Vagina (tissue), 2 donors: ENCODE data around the gene PDPK1. TPM values are rescaled to one million over a fixed set of nuclear protein-coding genes. Genes with fewer than 3 reads are reported as not detected.

Experiments used
- DNase-seq, 2 donors: peaks; one replicate each; pipeline ENCODE4 v3.0.0-alpha.2; 2017; ENCODE audit errors: extremely low spot score in 2 of 2
- H3K27ac ChIP-seq: fragments of 200-600 bp; sonication (generic); one replicate; pipeline ENCODE4 v1.5.1; 2019
- H3K27me3 ChIP-seq: fragments of 200-600 bp; sonication (generic); one replicate; pipeline ENCODE4 v1.5.1; 2019
- H3K36me3 ChIP-seq, 2 donors: fragments of 200-600 bp; sonication (generic); one replicate each; pipeline ENCODE4 v1.5.1; 2017 to 2019
- H3K4me1 ChIP-seq: fragments of 200-600 bp; sonication (generic); one replicate; pipeline ENCODE4 v1.5.1; 2019
- H3K4me3 ChIP-seq, 2 donors: fragments of 200-600 bp; sonication (generic); 1 replicate in 1 of 2; 2 replicates in 1 of 2; pipeline ENCODE4 v1.5.1; 2016 to 2019
- H3K9me3 ChIP-seq: fragments of 200-600 bp; sonication (generic); one replicate; pipeline ENCODE4 v1.5.1; 2019
- CTCF ChIP-seq, 3 experiments: fragments of 450-650 bp in 2 of 3; fragments of 200-600 bp in 1 of 3; sonication (generic) in 1 of 3; IDR thresholded peaks; one replicate each; pipeline ENCODE4 v1.5.1; 2017 to 2019; ENCODE audit warnings: antibody characterized with exemption in 3 of 3, mild to moderate bottlenecking in 2 of 3, moderate library complexity in 2 of 3
- POLR2A ChIP-seq, 2 donors: fragments of 450-650 bp; IDR thresholded peaks; one replicate each; pipeline ENCODE4 v1.6.1; 2017; ENCODE audit warnings: antibody characterized with exemption in 2 of 2, mild to moderate bottlenecking in 2 of 2, moderate library complexity in 2 of 2
- POLR2AphosphoS5 ChIP-seq, 2 donors: sonication (generic); formaldehyde crosslinking; IDR thresholded peaks; one replicate each; pipeline ENCODE4 v1.9.0; 2017; ENCODE audit warnings: antibody characterized with exemption in 2 of 2, mild to moderate bottlenecking in 2 of 2, low read depth in 1 of 2; ENCODE audit not compliant: insufficient read depth in 1 of 2
- intact Hi-C: fragments of 100-400 bp; cut with DNase I; formaldehyde crosslinking; loops from one replicate; pipeline ENCODE4 v1.15.1; 2023
- total RNA-seq: library from RNA; depleted of rRNA; stranded (reverse); fragments of >200 nt; gene quantifications from one replicate; pipeline ENCODE4 v1.2.3, GENCODE V29; 2016

PDPK1 gene
- total RNA-seq, 1 donor from 2014 or later = 29.2 TPM

GRCh38 chr16:2500430-2500917 lies 37.3 kb upstream of the PDPK1 start:
- H3K4me1 ChIP-seq = peaks cover 62% of the 10 kb centered on the region
- intact Hi-C loops = loop anchor here (5.0 kb wide), 1 partner anchor 73 kb away; the partner anchor contains the start of gene CCNF
- TF ChIP-seq CTCF (IDR thresholded peaks at IDR 0.05) (no peak), POLR2A (IDR thresholded peaks at IDR 0.05) (no peak), POLR2AphosphoS5 (IDR thresholded peaks at IDR 0.05; ENCODE audit: insufficient read depth in 1 of 2, low read depth in 1 of 2) (no peak)

DNA sequence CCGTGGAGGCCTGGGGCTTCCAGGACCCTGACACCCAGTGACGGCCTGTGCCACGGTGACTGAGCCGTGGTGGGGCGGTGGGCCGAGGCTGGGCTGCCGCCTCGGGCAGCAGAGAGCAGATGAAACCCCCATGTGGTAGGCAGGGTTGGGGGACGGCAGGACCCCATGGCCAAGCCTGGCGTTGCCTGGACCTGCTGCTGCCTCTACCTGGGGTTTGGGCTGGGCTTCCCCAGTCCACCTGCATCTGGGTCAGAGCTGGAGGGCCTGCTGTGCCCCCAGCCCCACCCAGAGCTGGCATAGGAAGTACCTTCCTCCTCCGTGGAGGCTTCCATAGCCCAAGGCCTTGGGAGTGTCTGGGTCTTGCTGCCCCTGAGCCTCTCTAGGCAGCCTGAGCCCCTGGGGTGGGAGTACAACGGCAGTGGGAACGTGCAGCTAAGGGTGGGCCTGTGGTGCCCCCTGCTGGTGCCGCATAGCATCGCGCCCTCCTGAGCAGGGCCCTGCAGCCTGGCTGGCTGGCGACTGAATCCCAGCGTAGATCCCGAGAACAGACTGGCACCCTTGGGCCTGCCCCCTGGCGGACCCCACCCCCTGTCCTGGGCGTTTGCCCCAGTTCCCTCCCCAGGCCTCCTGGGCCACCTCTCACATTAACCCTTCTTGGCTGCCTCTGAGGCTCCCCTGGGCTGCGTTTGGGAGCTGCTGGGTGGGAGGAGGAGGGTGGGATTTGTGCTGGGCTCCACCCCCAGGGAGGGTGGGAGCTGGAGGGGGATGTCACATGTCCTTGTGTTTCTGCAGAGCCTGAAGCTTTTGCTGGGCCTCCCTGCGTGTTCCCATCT lies 36.7 kb upstream of the PDPK1 start:
- H3K27ac ChIP-seq = peak overlapping the region; percentile 74
- no peaks in the 10 kb centered on the region for H3K27me3 ChIP-seq
- peaks cover 0 to 10% of the 10 kb centered on the region in 2 donors for H3K36me3 ChIP-seq
- no peak for DNase-seq
- peaks cover 62% of the 10 kb centered on the region for H3K4me1 ChIP-seq
- TF ChIP-seq POLR2AphosphoS5 (IDR thresholded peaks at IDR 0.05; ENCODE audit: insufficient read depth in 1 of 2, low read depth in 1 of 2) (peak; percentile 36 to 63), POLR2A (IDR thresholded peaks at IDR 0.05) (no peak), CTCF (IDR thresholded peaks at IDR 0.05) (peak; percentile 96 to 98 (median 98))
- H3K4me3 ChIP-seq = peak overlapping the region; percentile 26 to 37
- H3K9me3 ChIP-seq = no peaks in the 10 kb centered on the region
- intact Hi-C loops = loop anchor here (5.0 kb wide), 1 partner anchor 74 kb away; the partner anchor contains the start of gene CCNF

More at GRCh38 chr16:2500430-2500917, 37.3 kb upstream of the PDPK1 start:
- no peak for DNase-seq
- no peaks in the 10 kb centered on the region for H3K9me3 ChIP-seq
- no peak overlapping the region for H3K27ac ChIP-seq
- H3K4me3 ChIP-seq = no peak overlapping the region
- no peaks in the 10 kb centered on the region for H3K27me3 ChIP-seq
- peaks cover 0 to 10% of the 10 kb centered on the region in 2 donors for H3K36me3 ChIP-seq

- intact Hi-C loops = loop anchor here (5.0 kb wide), 1 partner anchor 75 kb away; the partner anchor contains the start of gene CCNF
- Histone ChIP-seq H3K4me1 (peaks cover 54% of the 10 kb centered on the region), H3K27ac (peak overlapping the region; percentile 74), H3K9me3 (no peaks in the 10 kb centered on the region), H3K36me3 (peaks cover 0 to under 1% of the 10 kb centered on the region in 2 donors), H3K4me3 (no peak overlapping the region), H3K27me3 (no peaks in the 10 kb centered on the region)
- no peak for DNase-seq
- TF ChIP-seq POLR2A (IDR thresholded peaks at IDR 0.05) (no peak), POLR2AphosphoS5 (IDR thresholded peaks at IDR 0.05; ENCODE audit: insufficient read depth in 1 of 2, low read depth in 1 of 2) (no peak), CTCF (IDR thresholded peaks at IDR 0.05) (no peak)
Observed at GRCh38 chr16:2501946-2502895, 35.6 kb upstream of the PDPK1 start.

DNA sequence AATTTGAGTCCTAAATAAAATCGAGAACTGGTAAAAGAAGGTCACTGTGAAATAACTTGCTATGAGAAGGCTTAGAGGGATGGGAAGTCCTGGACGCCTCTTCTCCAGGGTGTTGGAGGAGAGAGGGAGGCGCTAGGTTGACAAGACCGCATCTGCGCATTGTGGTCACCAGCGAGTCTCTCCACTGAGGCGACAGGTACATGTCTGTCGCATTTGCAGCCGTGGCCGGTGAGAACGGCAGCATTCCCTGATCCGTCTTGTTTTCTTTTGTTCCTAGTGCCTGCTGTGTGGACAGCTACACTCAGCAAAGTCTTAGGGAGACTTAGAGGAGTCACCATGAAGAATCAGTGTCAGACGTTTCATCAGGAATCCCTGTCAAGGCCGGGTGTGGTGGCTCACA lies 32.1 kb upstream of the PDPK1 start:
- DNase-seq = no peak
- Histone ChIP-seq H3K9me3 (no peaks in the 10 kb centered on the region), H3K27me3 (no peaks in the 10 kb centered on the region), H3K4me1 (peaks cover 23% of the 10 kb centered on the region), H3K36me3 (no peaks in the 10 kb centered on the region), H3K4me3 (no peak overlapping the region), H3K27ac (no peak overlapping the region)
- intact Hi-C loops = loop anchor here (2.0 kb wide), 1 partner anchor 165 kb away; the partner anchor contains the start of gene ABCA3
- no peak for TF ChIP-seq POLR2A (IDR thresholded peaks at IDR 0.05)
- TF ChIP-seq POLR2AphosphoS5 (IDR thresholded peaks at IDR 0.05; ENCODE audit: insufficient read depth in 1 of 2, low read depth in 1 of 2) = no peak
- no peak for TF ChIP-seq CTCF (IDR thresholded peaks at IDR 0.05)
